K562 (cell line): Measurements from ENCODE around the gene MALAT1. TPM values are rescaled to one million over a fixed set of nuclear protein-coding genes. Genes with fewer than 3 reads are reported as not detected.

Experiments
- BRD4 ChIP-seq: fragments of 200-600 bp; sonication (generic); IDR thresholded peaks from 2 replicates; pipeline ENCODE4 v1.6.1; 2017; ENCODE audit warnings: inconsistent platforms
- CBX8 ChIP-seq: fragments of 200-600 bp; sonication (generic); IDR thresholded peaks from 2 replicates; pipeline ENCODE4 v1.6.1; 2012; ENCODE audit warnings: borderline replicate concordance, mixed run types, low read depth, mild to moderate bottlenecking, moderate library complexity, mixed read lengths, low read length, control low read depth, inconsistent platforms; ENCODE audit not compliant: poor library complexity, severe bottlenecking; ENCODE audit errors: extremely low read depth
- HSF4 ChIP-seq: fragments of 250-450 bp; sonication (Bioruptor Pico); IDR thresholded peaks from 2 replicates; pipeline ENCODE4 v2.1.2; 2022; ENCODE audit warnings: mild to moderate bottlenecking, moderate library complexity, borderline replicate concordance
- KDM4B ChIP-seq, 2 experiments: fragments of 450-650 bp in 1 of 2; sonication (generic) in 1 of 2; IDR thresholded peaks; 2 replicates each; pipeline ENCODE4 v1.6.1; 2016 to 2017; ENCODE audit warnings: borderline replicate concordance in 2 of 2, antibody characterized with exemption in 1 of 2, low read depth in 1 of 2, mild to moderate bottlenecking in 1 of 2
- NEUROD1 ChIP-seq: fragments of 150-350 bp; IDR thresholded peaks from 2 replicates; pipeline ENCODE4 v1.6.1; 2014; ENCODE audit warnings: borderline replicate concordance, low read length, low read depth; ENCODE audit not compliant: partially characterized antibody
- RFX1 ChIP-seq: fragments of 450-650 bp; IDR thresholded peaks from 2 replicates; pipeline ENCODE4 v1.6.1; 2016; ENCODE audit warnings: mild to moderate bottlenecking, moderate library complexity
- WHSC1 ChIP-seq: IDR thresholded peaks from one replicate; pipeline ENCODE4 v1.6.1; 2012; ENCODE audit warnings: low read length, control low read depth, inconsistent platforms
- ZNF143 ChIP-seq: sonication (generic); formaldehyde crosslinking; IDR thresholded peaks from 2 replicates; pipeline ENCODE4 v1.9.0; 2022; ENCODE audit warnings: mild to moderate bottlenecking, missing genetic modification reagents
- polyA plus RNA-seq, 8 experiments: library from polyadenylated mRNA; depleted of rRNA in 4 of 8; stranded (reverse) in 5 of 8; unstranded in 3 of 8; fragments of >200 nt; fragmentation: Nextera tagmentation in 2 of 8; fragmentation: Illumina TruSeq in 1 of 8; extraction: Ambion mirVana in 2 of 8; extraction: Trizol in 1 of 8; gene quantifications; 2 replicates each; pipeline versions ENCODE4 v1.2.1 to v1.2.3, GENCODE V29; 2011 to 2014; ENCODE audit warnings: inconsistent platforms in 1 of 8, missing spikeins in 1 of 8
- total RNA-seq, 7 experiments: library from RNA; depleted of rRNA in 6 of 7; stranded (reverse); fragments of >200 nt in 6 of 7; fragmentation: Illumina TruSeq in 2 of 7; extraction: Trizol in 2 of 7; gene quantifications; 2 replicates each; pipeline versions ENCODE4 v1.2.1 to v1.2.3, GENCODE V29; 2011 to 2021; ENCODE audit warnings: low replicate concordance in 1 of 7
- TF ChIP-seq, protein P1 (sequence below): fragments of 450-650 bp; IDR thresholded peaks from 2 replicates; pipeline ENCODE4 v1.6.1; 2016; ENCODE audit warnings: mild to moderate bottlenecking, moderate library complexity
- TF ChIP-seq, protein P2 (sequence below): fragments of 450-650 bp; IDR thresholded peaks from 2 replicates; pipeline ENCODE4 v1.6.1; 2016; ENCODE audit warnings: borderline replicate concordance

MALAT1 gene
- total and polyA plus RNA-seq, 9 of the 15 experiments (the other 6 are each of a cell fraction or from before 2014, with no cell fraction given) = 363 to 8,715 (median 2,351) TPM

DNA sequence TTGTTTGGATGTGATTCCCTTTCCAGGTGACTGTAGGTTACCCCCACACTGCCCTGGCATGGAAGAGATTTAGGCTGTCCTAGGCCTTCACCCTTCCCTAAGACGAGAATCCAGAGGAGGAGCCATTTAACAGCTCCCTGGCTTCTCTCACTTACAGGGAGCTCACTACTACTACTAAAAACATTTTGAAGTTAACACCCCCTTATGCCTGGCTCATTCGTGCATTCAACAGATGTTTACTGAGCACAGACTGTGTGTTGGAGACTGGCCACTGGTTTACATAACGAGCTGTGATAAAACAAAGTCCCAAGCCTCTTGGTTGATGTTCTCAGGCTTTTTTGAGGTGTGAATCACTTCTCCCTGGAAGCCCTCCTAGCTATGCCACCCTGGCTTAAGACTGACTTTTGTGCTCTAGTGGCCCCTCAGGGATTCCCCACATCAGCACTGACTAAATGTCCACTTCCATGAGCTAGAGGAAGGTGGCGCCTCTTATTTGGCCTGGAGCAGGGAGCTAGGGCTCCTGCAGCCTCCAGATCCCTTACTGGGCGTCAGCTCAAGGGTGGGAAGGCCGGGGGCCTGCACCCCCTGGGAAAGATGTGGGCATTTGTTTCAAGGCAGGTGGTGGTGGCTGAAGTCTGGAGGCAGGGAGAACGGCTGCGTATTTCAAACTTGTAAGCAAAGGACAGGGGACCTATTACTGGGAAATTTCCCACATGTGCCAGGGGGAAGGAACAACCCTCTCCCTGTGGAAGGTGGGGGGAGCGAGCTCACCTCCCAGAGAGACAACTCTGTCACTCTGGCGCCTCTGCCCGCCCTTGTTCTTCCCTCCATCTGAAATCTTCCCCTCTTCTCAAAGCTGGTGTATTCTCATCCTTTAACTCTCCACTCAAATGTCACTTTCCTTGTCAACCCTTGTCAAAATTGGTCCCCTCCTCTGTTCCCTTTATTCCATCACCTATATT lies 19.4 kb upstream of the MALAT1 start (continued):
- TF ChIP-seq, protein P1, sequence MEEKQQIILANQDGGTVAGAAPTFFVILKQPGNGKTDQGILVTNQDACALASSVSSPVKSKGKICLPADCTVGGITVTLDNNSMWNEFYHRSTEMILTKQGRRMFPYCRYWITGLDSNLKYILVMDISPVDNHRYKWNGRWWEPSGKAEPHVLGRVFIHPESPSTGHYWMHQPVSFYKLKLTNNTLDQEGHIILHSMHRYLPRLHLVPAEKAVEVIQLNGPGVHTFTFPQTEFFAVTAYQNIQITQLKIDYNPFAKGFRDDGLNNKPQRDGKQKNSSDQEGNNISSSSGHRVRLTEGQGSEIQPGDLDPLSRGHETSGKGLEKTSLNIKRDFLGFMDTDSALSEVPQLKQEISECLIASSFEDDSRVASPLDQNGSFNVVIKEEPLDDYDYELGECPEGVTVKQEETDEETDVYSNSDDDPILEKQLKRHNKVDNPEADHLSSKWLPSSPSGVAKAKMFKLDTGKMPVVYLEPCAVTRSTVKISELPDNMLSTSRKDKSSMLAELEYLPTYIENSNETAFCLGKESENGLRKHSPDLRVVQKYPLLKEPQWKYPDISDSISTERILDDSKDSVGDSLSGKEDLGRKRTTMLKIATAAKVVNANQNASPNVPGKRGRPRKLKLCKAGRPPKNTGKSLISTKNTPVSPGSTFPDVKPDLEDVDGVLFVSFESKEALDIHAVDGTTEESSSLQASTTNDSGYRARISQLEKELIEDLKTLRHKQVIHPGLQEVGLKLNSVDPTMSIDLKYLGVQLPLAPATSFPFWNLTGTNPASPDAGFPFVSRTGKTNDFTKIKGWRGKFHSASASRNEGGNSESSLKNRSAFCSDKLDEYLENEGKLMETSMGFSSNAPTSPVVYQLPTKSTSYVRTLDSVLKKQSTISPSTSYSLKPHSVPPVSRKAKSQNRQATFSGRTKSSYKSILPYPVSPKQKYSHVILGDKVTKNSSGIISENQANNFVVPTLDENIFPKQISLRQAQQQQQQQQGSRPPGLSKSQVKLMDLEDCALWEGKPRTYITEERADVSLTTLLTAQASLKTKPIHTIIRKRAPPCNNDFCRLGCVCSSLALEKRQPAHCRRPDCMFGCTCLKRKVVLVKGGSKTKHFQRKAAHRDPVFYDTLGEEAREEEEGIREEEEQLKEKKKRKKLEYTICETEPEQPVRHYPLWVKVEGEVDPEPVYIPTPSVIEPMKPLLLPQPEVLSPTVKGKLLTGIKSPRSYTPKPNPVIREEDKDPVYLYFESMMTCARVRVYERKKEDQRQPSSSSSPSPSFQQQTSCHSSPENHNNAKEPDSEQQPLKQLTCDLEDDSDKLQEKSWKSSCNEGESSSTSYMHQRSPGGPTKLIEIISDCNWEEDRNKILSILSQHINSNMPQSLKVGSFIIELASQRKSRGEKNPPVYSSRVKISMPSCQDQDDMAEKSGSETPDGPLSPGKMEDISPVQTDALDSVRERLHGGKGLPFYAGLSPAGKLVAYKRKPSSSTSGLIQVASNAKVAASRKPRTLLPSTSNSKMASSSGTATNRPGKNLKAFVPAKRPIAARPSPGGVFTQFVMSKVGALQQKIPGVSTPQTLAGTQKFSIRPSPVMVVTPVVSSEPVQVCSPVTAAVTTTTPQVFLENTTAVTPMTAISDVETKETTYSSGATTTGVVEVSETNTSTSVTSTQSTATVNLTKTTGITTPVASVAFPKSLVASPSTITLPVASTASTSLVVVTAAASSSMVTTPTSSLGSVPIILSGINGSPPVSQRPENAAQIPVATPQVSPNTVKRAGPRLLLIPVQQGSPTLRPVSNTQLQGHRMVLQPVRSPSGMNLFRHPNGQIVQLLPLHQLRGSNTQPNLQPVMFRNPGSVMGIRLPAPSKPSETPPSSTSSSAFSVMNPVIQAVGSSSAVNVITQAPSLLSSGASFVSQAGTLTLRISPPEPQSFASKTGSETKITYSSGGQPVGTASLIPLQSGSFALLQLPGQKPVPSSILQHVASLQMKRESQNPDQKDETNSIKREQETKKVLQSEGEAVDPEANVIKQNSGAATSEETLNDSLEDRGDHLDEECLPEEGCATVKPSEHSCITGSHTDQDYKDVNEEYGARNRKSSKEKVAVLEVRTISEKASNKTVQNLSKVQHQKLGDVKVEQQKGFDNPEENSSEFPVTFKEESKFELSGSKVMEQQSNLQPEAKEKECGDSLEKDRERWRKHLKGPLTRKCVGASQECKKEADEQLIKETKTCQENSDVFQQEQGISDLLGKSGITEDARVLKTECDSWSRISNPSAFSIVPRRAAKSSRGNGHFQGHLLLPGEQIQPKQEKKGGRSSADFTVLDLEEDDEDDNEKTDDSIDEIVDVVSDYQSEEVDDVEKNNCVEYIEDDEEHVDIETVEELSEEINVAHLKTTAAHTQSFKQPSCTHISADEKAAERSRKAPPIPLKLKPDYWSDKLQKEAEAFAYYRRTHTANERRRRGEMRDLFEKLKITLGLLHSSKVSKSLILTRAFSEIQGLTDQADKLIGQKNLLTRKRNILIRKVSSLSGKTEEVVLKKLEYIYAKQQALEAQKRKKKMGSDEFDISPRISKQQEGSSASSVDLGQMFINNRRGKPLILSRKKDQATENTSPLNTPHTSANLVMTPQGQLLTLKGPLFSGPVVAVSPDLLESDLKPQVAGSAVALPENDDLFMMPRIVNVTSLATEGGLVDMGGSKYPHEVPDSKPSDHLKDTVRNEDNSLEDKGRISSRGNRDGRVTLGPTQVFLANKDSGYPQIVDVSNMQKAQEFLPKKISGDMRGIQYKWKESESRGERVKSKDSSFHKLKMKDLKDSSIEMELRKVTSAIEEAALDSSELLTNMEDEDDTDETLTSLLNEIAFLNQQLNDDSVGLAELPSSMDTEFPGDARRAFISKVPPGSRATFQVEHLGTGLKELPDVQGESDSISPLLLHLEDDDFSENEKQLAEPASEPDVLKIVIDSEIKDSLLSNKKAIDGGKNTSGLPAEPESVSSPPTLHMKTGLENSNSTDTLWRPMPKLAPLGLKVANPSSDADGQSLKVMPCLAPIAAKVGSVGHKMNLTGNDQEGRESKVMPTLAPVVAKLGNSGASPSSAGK = no peak
- TF ChIP-seq, protein P2, sequence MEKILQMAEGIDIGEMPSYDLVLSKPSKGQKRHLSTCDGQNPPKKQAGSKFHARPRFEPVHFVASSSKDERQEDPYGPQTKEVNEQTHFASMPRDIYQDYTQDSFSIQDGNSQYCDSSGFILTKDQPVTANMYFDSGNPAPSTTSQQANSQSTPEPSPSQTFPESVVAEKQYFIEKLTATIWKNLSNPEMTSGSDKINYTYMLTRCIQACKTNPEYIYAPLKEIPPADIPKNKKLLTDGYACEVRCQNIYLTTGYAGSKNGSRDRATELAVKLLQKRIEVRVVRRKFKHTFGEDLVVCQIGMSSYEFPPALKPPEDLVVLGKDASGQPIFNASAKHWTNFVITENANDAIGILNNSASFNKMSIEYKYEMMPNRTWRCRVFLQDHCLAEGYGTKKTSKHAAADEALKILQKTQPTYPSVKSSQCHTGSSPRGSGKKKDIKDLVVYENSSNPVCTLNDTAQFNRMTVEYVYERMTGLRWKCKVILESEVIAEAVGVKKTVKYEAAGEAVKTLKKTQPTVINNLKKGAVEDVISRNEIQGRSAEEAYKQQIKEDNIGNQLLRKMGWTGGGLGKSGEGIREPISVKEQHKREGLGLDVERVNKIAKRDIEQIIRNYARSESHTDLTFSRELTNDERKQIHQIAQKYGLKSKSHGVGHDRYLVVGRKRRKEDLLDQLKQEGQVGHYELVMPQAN = no peak
- no peak for TF ChIP-seq WHSC1
- no peak for TF ChIP-seq HSF4 (CRISPR knock-in tag)
- no peak for TF ChIP-seq ZNF143 (CRISPR knock-in tag)
- TF ChIP-seq BRD4 = no peak
- TF ChIP-seq CBX8 = no peak
- TF ChIP-seq RFX1 = no peak
- TF ChIP-seq NEUROD1 = peak; percentile 18
- TF ChIP-seq KDM4B (IDR thresholded peaks at IDR 0.05; ENCODE audit: borderline replicate concordance in 2 of 2, low read depth in 1 of 2) = no peak
